Upper lobe of left lung (tissue), 6 donors: Measurements from ENCODE around the gene MXRA8. TPM values are rescaled to one million over a fixed set of nuclear protein-coding genes. Genes with fewer than 3 reads are reported as not detected.
A peak's percentile ranks its signal among the peaks of the same experiment; 100 is the strongest.

ENCODE experiments used
- ATAC-seq, 2 donors: fragments of 200-7000 bp; cut with Tn5 transposase; one replicate each; pipeline ENCODE4 v1.9.1; 2022; ENCODE audit warnings: mild to moderate bottlenecking in 2 of 2, moderate library complexity in 2 of 2; ENCODE audit not compliant: low FRiP score in 2 of 2
- DNase-seq, 2 donors: peaks; one replicate each; pipeline ENCODE4 v3.0.0-alpha.2; 2019 to 2020
- H3K27ac ChIP-seq, 4 donors: fragments of 200-600 bp; sonication (generic); one replicate each; pipeline ENCODE4 v1.5.1; 2016 to 2019
- H3K27me3 ChIP-seq, 4 donors: fragments of 200-600 bp; sonication (generic); one replicate each; pipeline ENCODE4 v1.5.1; 2017 to 2019
- H3K36me3 ChIP-seq, 4 donors: fragments of 200-600 bp; sonication (generic); one replicate each; pipeline ENCODE4 v1.5.1; 2016 to 2019
- H3K4me1 ChIP-seq, 4 donors: fragments of 200-600 bp; sonication (generic); one replicate each; pipeline ENCODE4 v1.5.1; 2018 to 2019
- H3K4me3 ChIP-seq, 4 donors: fragments of 200-600 bp; sonication (generic); one replicate each; pipeline ENCODE4 v1.5.1; 2017 to 2019; ENCODE audit warnings: mild to moderate bottlenecking in 2 of 4, moderate library complexity in 1 of 4
- H3K9me3 ChIP-seq, 4 donors: fragments of 200-600 bp; sonication (generic); one replicate each; pipeline ENCODE4 v1.5.1; 2018 to 2019
- EP300 ChIP-seq, 4 donors: sonication (generic); formaldehyde crosslinking; IDR thresholded peaks; one replicate each; pipeline ENCODE4 v1.5.1; 2017; ENCODE audit warnings: antibody characterized with exemption in 4 of 4, control low read depth in 2 of 4
- POLR2A ChIP-seq, 4 donors: fragments of 450-650 bp; IDR thresholded peaks; one replicate each; pipeline ENCODE4 v1.5.1; 2016 to 2017; ENCODE audit warnings: antibody characterized with exemption in 4 of 4, mild to moderate bottlenecking in 2 of 4
- POLR2AphosphoS5 ChIP-seq, 2 donors: sonication (generic); formaldehyde crosslinking; IDR thresholded peaks; one replicate each; pipeline ENCODE4 v1.5.1; 2017; ENCODE audit warnings: antibody characterized with exemption in 2 of 2
- WGBS, 2 donors: methylation state at CpG; one replicate each; pipeline ENCODE4 v1.1.5; 2017 to 2018; 5-methylcytosine and 5-hydroxymethylcytosine counted together
- total RNA-seq, 6 donors: library from RNA; depleted of rRNA in 4 of 6; stranded (reverse); fragments of >200 nt in 4 of 6; gene quantifications; one replicate each; pipeline versions ENCODE4 v1.1.0 to v1.2.1, GENCODE V29; 2016 to 2021
- TF ChIP-seq, protein P1 (sequence below), 6 experiments: fragments of 450-650 bp in 4 of 6; fragments of 200-600 bp in 2 of 6; sonication (generic) in 2 of 6; IDR thresholded peaks; one replicate each; pipeline ENCODE4 v1.5.1; 2016 to 2019; ENCODE audit warnings: antibody characterized with exemption in 6 of 6
- donor health status: DM: no; HTN: no; CAD: no; lungs with moderate emphysema.
- donor health status: DM: no; HTN: yes; CAD: no; lungs with severe emphysema.

MXRA8 gene
- total RNA-seq, 6 donors from 2014 or later, result 23.9 to 137 (median 63.4) TPM

DNA sequence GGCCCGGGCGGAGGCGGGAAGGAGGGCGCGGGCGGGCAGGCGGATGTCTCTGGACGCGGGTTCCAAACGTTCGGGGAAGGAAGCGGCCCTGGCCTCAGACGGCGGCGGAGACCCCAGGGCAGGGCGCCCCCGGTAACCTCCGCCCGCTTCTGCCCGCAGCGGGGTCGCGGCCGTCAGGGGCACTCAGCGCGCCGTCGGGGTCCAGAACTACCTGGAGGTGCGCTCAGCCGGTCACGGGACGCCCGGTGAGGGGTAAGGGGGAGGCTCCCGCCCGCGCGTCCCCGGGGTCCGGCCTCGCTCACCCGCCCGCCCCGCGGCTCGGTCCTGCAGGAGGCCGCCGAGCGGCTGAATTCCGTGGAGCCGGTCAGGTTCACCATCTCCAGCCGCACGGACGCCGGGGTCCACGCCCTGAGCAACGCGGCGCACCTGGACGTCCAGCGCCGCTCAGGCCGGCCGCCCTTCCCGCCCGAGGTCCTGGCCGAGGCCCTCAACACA lies 49.6 kb downstream of the MXRA8 start:
- Histone ChIP-seq H3K4me1 (peaks cover 40 to 55% (median 48%) of the 10 kb centered on the region in 4 donors), H3K27ac (peak overlapping the region; percentile 87 to 95 (median 92)), H3K27me3 (no peaks in the 10 kb centered on the region), H3K9me3 (no peaks in the 10 kb centered on the region), H3K36me3 (peaks cover 14 to 38% (median 36%) of the 10 kb centered on the region in 4 donors), H3K4me3 (peak overlapping the region; percentile 70 to 98 (median 86))
- TF ChIP-seq POLR2A (IDR thresholded peaks at IDR 0.05) (peak in 2 of 4 donors; percentile 2 to 10), EP300 (IDR thresholded peaks at IDR 0.05) (no peak)
- TF ChIP-seq, protein P1, sequence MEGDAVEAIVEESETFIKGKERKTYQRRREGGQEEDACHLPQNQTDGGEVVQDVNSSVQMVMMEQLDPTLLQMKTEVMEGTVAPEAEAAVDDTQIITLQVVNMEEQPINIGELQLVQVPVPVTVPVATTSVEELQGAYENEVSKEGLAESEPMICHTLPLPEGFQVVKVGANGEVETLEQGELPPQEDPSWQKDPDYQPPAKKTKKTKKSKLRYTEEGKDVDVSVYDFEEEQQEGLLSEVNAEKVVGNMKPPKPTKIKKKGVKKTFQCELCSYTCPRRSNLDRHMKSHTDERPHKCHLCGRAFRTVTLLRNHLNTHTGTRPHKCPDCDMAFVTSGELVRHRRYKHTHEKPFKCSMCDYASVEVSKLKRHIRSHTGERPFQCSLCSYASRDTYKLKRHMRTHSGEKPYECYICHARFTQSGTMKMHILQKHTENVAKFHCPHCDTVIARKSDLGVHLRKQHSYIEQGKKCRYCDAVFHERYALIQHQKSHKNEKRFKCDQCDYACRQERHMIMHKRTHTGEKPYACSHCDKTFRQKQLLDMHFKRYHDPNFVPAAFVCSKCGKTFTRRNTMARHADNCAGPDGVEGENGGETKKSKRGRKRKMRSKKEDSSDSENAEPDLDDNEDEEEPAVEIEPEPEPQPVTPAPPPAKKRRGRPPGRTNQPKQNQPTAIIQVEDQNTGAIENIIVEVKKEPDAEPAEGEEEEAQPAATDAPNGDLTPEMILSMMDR (IDR thresholded peaks at IDR 0.05), result no peak
- peak; percentile 36 to 91 for DNase-seq
- 1% methylated on average over 43 of the region's 66 CpGs; no CpG with 5 or more reads in 1 of the 2 donors for WGBS, 2 donors
- no peak for ATAC-seq

DNA sequence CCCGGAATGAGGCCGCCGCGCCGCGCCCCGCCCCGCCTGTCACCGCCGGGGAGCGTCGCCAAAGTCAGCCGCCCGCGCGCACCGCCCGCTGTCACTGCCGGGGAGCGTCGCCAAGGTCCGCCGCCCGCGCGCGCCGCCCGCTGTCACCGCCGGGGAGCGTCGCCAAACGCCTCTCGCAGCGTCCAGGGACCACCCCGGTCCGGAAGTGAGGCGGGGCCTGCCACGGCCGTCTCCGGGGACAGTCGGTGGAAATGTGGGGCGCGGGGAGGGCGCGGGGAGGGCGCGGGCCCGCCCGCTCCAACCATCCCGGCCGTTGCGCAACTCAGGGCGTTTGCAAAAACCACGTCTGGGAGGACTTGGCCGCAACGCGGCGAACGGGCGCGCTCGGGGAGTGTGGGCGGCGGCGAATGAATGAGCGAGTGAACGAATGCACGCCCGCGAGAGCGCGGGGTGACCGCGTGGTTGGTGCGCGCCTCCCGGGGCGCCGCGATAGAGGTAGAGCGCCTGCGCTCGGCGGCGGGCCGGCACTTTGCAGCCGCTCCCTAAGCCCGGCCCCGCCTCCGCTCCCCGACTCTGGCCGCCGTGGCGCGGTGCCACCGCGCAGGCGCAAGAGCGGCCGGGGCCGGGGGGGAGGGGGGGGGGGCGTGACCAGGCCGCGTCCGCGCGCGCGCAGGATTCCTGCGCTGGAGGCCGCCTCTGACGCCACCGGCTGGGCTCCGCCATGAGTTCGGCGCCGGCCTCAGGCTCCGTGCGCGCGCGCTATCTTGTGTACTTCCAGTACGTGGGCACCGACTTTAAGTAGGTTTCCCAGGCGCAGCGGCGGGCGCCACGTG lies 50.2 kb downstream of the MXRA8 start, which contains the start of the genes ACAP3 and PUSL1:
ACAP3 (minus strand) TSS at position 8 of the 833 bp plus-strand sequence. CDS start 115 bp downstream, outside the sequence.
PUSL1 (plus strand) TSS at position 675 of the 833 bp plus-strand sequence; CDS start at position 722, 47 bp downstream.
- Histone ChIP-seq H3K36me3 (peaks cover 14 to 31% (median 29%) of the 10 kb centered on the region in 4 donors), H3K9me3 (no peaks in the 10 kb centered on the region), H3K27ac (peak within 1 kb of the TSS; percentile 87 to 95 (median 92)), H3K4me1 (peaks cover 40 to 58% (median 49%) of the 10 kb centered on the region in 4 donors), H3K27me3 (no peaks in the 10 kb centered on the region), H3K4me3 (peak within 1 kb of the TSS; percentile 70 to 98 (median 86))
- TF ChIP-seq POLR2AphosphoS5 (IDR thresholded peaks at IDR 0.05), result peak; percentile 40 to 56
- TF ChIP-seq, protein P1 (IDR thresholded peaks at IDR 0.05), result peak in 4 of 6 experiments; percentile 36 to 57 (median 50)
- peak in 1 of 4 donors; percentile 36 for TF ChIP-seq POLR2A (IDR thresholded peaks at IDR 0.05)
- peak in 1 of 4 donors; percentile 28 for TF ChIP-seq EP300 (IDR thresholded peaks at IDR 0.05)
- DNase-seq, result peak; percentile 85 to 98
- 0 to 1% methylated on average over 45 to 57 of the region's 131 CpGs for WGBS, 2 donors
- peak; percentile 86 to 88 for ATAC-seq

GRCh38 chr1:1307261-1307922 lies 51.0 kb downstream of the MXRA8 start:
- Histone ChIP-seq H3K4me3 (peak overlapping the region; percentile 70 to 94 (median 80)), H3K27ac (peak overlapping the region; percentile 87 to 95 (median 92)), H3K4me1 (peaks cover 40 to 58% (median 49%) of the 10 kb centered on the region in 4 donors), H3K9me3 (no peaks in the 10 kb centered on the region), H3K27me3 (no peaks in the 10 kb centered on the region), H3K36me3 (peaks cover 9 to 24% (median 22%) of the 10 kb centered on the region in 4 donors)
- DNase-seq (peak; percentile 47 to 94), ATAC-seq (no peak)
- 2 to 3% methylated on average over 14 of the region's 83 CpGs for WGBS, 2 donors
- no peak for TF ChIP-seq EP300 (IDR thresholded peaks at IDR 0.05)
- TF ChIP-seq, protein P1 (IDR thresholded peaks at IDR 0.05), result no peak
- no peak for TF ChIP-seq POLR2AphosphoS5 (IDR thresholded peaks at IDR 0.05)
- TF ChIP-seq POLR2A (IDR thresholded peaks at IDR 0.05), result no peak

DNA sequence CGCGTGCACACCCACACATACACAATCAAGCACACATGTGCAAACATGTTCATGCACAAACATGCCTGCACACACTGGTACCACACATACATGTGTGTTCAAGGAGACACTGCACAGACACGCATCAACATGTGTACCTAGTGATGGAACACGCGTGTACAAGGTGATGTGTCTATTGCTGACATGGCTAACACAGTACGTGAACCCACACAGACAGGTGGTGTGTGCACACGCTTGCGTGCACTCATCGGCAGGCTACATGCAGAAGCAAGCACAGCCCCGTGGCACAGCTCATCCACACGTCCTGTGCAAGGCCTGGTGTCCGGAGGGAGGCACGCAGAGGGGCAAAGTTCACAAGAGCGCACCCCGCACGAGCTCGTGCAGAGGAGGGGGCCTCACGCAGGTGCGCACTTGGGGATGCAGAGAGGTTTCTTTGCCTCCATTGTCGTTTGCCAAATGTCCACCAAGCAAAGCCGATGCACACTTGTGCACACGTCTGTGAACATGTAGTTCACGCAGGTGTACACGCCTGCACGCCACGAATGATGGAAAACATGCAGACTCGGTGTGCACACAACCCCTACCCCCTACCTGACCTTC lies 51.6 kb downstream of the MXRA8 start:
- WGBS, 2 donors, result 41 to 51% methylated on average over 27 of the region's 27 CpGs
- no peaks in the 10 kb centered on the region for H3K27me3 ChIP-seq
- H3K4me3 ChIP-seq, result peak overlapping the region; percentile 70 to 94 (median 80)
- H3K4me1 ChIP-seq, result peaks cover 40 to 58% (median 49%) of the 10 kb centered on the region in 4 donors
- H3K9me3 ChIP-seq, result no peaks in the 10 kb centered on the region
- peaks cover 8 to 17% (median 16%) of the 10 kb centered on the region in 4 donors for H3K36me3 ChIP-seq
- peak in 1 of 2 donors; percentile 62 for DNase-seq
- no peak for TF ChIP-seq POLR2A (IDR thresholded peaks at IDR 0.05)
- TF ChIP-seq, protein P1 (IDR thresholded peaks at IDR 0.05), result no peak
- no peak for TF ChIP-seq POLR2AphosphoS5 (IDR thresholded peaks at IDR 0.05)
- no peak for TF ChIP-seq EP300 (IDR thresholded peaks at IDR 0.05)
- peak overlapping the region in 3 of 4 donors; percentile 90 to 95 (median 94) for H3K27ac ChIP-seq
- ATAC-seq, result no peak
